HEK293T (cell line): ENCODE results near the gene SLC45A3.

ENCODE experiments used
- BHLHE40 ChIP-seq: fragments of 450-650 bp; IDR thresholded peaks from 2 replicates; pipeline ENCODE4 v1.6.1; 2016; ENCODE audit warnings: mild to moderate bottlenecking, moderate library complexity, borderline replicate concordance
- CTBP1 ChIP-seq: fragments of 450-650 bp; IDR thresholded peaks from 2 replicates; pipeline ENCODE4 v1.6.1; 2016; ENCODE audit warnings: borderline replicate concordance
- ELF4 ChIP-seq: fragments of 450-650 bp; IDR thresholded peaks from 2 replicates; pipeline ENCODE4 v1.6.1; 2017; ENCODE audit warnings: antibody characterized with exemption
- FOXK2 ChIP-seq: fragments of 450-650 bp; IDR thresholded peaks from 2 replicates; pipeline ENCODE4 v1.6.1; 2016; ENCODE audit warnings: mild to moderate bottlenecking
- HDGF ChIP-seq: fragments of 450-650 bp; IDR thresholded peaks from 2 replicates; pipeline ENCODE4 v1.6.1; 2017; ENCODE audit warnings: antibody characterized with exemption, borderline replicate concordance
- NFRKB ChIP-seq: fragments of 450-650 bp; IDR thresholded peaks from 2 replicates; pipeline ENCODE4 v1.6.1; 2016; ENCODE audit warnings: mild to moderate bottlenecking, moderate library complexity

GRCh38 chr1:205667909-205668643 is 12.2 kb downstream of the SLC45A3 start:
- no peak for TF ChIP-seq CTBP1
- no peak for TF ChIP-seq BHLHE40
- no peak for TF ChIP-seq NFRKB
- no peak for TF ChIP-seq ELF4
- no peak for TF ChIP-seq HDGF
- TF ChIP-seq FOXK2 = no peak
